GM23338 (cell line): ENCODE measurements around the gene JAG1. TPM values are rescaled to one million over a fixed set of nuclear protein-coding genes. Genes with fewer than 3 reads are reported as not detected.

Experiments
- ATAC-seq: fragments of 200-7000 bp; cut with Tn5 transposase; 3 replicates; pipeline ENCODE4 v1.9.1; 2020
- DNase-seq: peaks from one replicate; pipeline ENCODE4 v3.0.0-alpha.2; 2015; ENCODE audit warnings: low spot score
- H2AFZ ChIP-seq: fragments of 200-600 bp; sonication (generic); 2 replicates; pipeline ENCODE4 v1.8.0; 2016; ENCODE audit warnings: antibody characterized with exemption, mild to moderate bottlenecking, moderate library complexity
- H3F3A ChIP-seq: fragments of 200-600 bp; sonication (generic); replicated peaks from 2 replicates; pipeline ENCODE4 v1.8.0; 2017; ENCODE audit warnings: antibody characterized with exemption, mixed run types, low read depth
- H3K27ac ChIP-seq: fragments of 200-600 bp; sonication (generic); 2 replicates; pipeline ENCODE4 v1.6.1; 2016; ENCODE audit warnings: low read depth
- H3K27me3 ChIP-seq: fragments of 200-600 bp; sonication (generic); 2 replicates; pipeline ENCODE4 v1.8.0; 2016; ENCODE audit warnings: mild to moderate bottlenecking, mixed run types, moderate library complexity; ENCODE audit not compliant: insufficient read depth
- H3K36me3 ChIP-seq: fragments of 200-600 bp; sonication (generic); 2 replicates; pipeline ENCODE4 v1.8.0; 2016; ENCODE audit warnings: mild to moderate bottlenecking; ENCODE audit not compliant: insufficient read depth
- H3K4me1 ChIP-seq: fragments of 200-600 bp; sonication (generic); 2 replicates; pipeline ENCODE4 v1.8.0; 2016; ENCODE audit warnings: mild to moderate bottlenecking, moderate library complexity; ENCODE audit not compliant: insufficient read depth
- H3K4me2 ChIP-seq: fragments of 200-600 bp; sonication (generic); 2 replicates; pipeline ENCODE4 v1.7.1; 2017; ENCODE audit warnings: mixed run types
- H3K4me3 ChIP-seq: fragments of 200-600 bp; sonication (generic); 2 replicates; pipeline ENCODE4 v1.6.1; 2016; ENCODE audit warnings: mixed run types
- H3K79me2 ChIP-seq: fragments of 200-600 bp; sonication (generic); replicated peaks from 2 replicates; pipeline ENCODE4 v1.8.0; 2017; ENCODE audit warnings: mild to moderate bottlenecking; ENCODE audit not compliant: insufficient read depth
- H3K9me2 ChIP-seq: fragments of 200-600 bp; sonication (generic); 2 replicates; pipeline ENCODE4 v1.8.0; 2017; ENCODE audit not compliant: insufficient read depth
- H4K20me1 ChIP-seq: fragments of 200-600 bp; sonication (generic); replicated peaks from 2 replicates; pipeline ENCODE4 v1.8.0; 2017; ENCODE audit warnings: mild to moderate bottlenecking; ENCODE audit not compliant: insufficient read depth
- H3K27ac Mint-ChIP-seq: 2 replicates; pipeline ENCODE4 v1.8.0; 2020; ENCODE audit warnings: inconsistent platforms, mild to moderate bottlenecking, moderate library complexity, mixed read lengths
- H3K27me3 Mint-ChIP-seq: 3 replicates; pipeline ENCODE4 v1.8.0; 2022; ENCODE audit warnings: low read depth, mild to moderate bottlenecking, moderate library complexity, mixed read lengths, inconsistent platforms; ENCODE audit not compliant: insufficient read depth, poor library complexity
- H3K36me3 Mint-ChIP-seq: 3 replicates; pipeline ENCODE4 v1.8.0; 2021; ENCODE audit warnings: low read depth, mild to moderate bottlenecking, inconsistent platforms, moderate library complexity, mixed read lengths
- H3K4me1 Mint-ChIP-seq: 3 replicates; pipeline ENCODE4 v1.8.0; 2020; ENCODE audit warnings: mild to moderate bottlenecking, inconsistent platforms, mixed read lengths
- H3K4me3 Mint-ChIP-seq: 3 replicates; pipeline ENCODE4 v1.8.0; 2021; ENCODE audit warnings: moderate library complexity, mild to moderate bottlenecking, inconsistent platforms, mixed read lengths
- H3K9me3 Mint-ChIP-seq: 3 replicates; pipeline ENCODE4 v1.8.0; 2020; ENCODE audit warnings: moderate library complexity, mild to moderate bottlenecking, inconsistent platforms, mixed read lengths
- CREB1 ChIP-seq: fragments of 250-450 bp; sonication (Bioruptor Pico); IDR thresholded peaks from 2 replicates; pipeline ENCODE4 v1.5.0; 2020; ENCODE audit warnings: low read depth, mild to moderate bottlenecking, moderate library complexity
- EZH2 ChIP-seq: fragments of 200-600 bp; sonication (generic); IDR thresholded peaks from one replicate; pipeline ENCODE4 v1.8.0; 2017; ENCODE audit warnings: antibody characterized with exemption, mild to moderate bottlenecking, low read depth; ENCODE audit not compliant: unreplicated experiment
- EZH2phosphoT487 ChIP-seq: fragments of 200-600 bp; sonication (generic); IDR thresholded peaks from one replicate; pipeline ENCODE4 v1.8.1; 2018; ENCODE audit warnings: antibody characterized with exemption; ENCODE audit not compliant: unreplicated experiment
- JUNB ChIP-seq: IDR thresholded peaks from one replicate; pipeline ENCODE4 v1.6.1; 2016; ENCODE audit warnings: antibody characterized with exemption; ENCODE audit not compliant: unreplicated experiment
- NANOG ChIP-seq: IDR thresholded peaks from 2 replicates; pipeline ENCODE4 v1.6.1; 2016; ENCODE audit warnings: antibody characterized with exemption, borderline replicate concordance
- REST ChIP-seq: IDR thresholded peaks from one replicate; pipeline ENCODE4 v1.6.1; 2018; ENCODE audit warnings: antibody characterized with exemption; ENCODE audit not compliant: unreplicated experiment
- ZNF114 ChIP-seq: fragments of 250-450 bp; sonication (Bioruptor Pico); IDR thresholded peaks from 2 replicates; pipeline ENCODE4 v1.5.0; 2020; ENCODE audit warnings: mild to moderate bottlenecking, moderate library complexity
- ZNF331 ChIP-seq: fragments of 250-450 bp; sonication (Bioruptor Pico); IDR thresholded peaks from 2 replicates; pipeline ENCODE4 v1.5.0; 2020; ENCODE audit warnings: low read depth, mild to moderate bottlenecking, moderate library complexity
- ZNF462 ChIP-seq: fragments of 250-450 bp; sonication (Bioruptor Pico); IDR thresholded peaks from 2 replicates; pipeline ENCODE4 v1.5.0; 2020; ENCODE audit warnings: mild to moderate bottlenecking, moderate library complexity
- polyA plus RNA-seq: library from polyadenylated mRNA; unstranded; fragments of >200 nt; fragmentation: Nextera tagmentation; extraction: Ambion mirVana; gene quantifications from 2 replicates; pipeline ENCODE4 v1.2.1, GENCODE V29; 2016
- total RNA-seq: library from RNA; depleted of rRNA; stranded (reverse); fragments of >200 nt; shearing (Covaris generic); gene quantifications from 2 replicates; pipeline ENCODE4 v1.2.3, GENCODE V29; 2014

Gene JAG1
- total and polyA plus RNA-seq, 2 experiments from 2014 or later: 9.7 to 46.5 TPM

- H3K4me3 Mint-ChIP-seq: no peak overlapping the region
- no peak overlapping the region for H2AFZ ChIP-seq
- no peaks in the 10 kb centered on the region for H3K36me3 Mint-ChIP-seq
- no peaks in the 10 kb centered on the region for H4K20me1 ChIP-seq
- no peaks in the 10 kb centered on the region for H3F3A ChIP-seq
- H3K4me3 ChIP-seq: no peak overlapping the region
- H3K27ac ChIP-seq: no peak overlapping the region
- H3K27me3 Mint-ChIP-seq: no peaks in the 10 kb centered on the region
- no peaks in the 10 kb centered on the region for H3K9me2 ChIP-seq
- ATAC-seq (no peak), DNase-seq (no peak)
- peaks cover 4% of the 10 kb centered on the region; the same call in 2 of the 3 replicates for H3K4me1 Mint-ChIP-seq
- no peaks in the 10 kb centered on the region for H3K4me1 ChIP-seq
- no peaks in the 10 kb centered on the region for H3K27me3 ChIP-seq
- no peak overlapping the region for H3K27ac Mint-ChIP-seq
- H3K79me2 ChIP-seq: no peaks in the 10 kb centered on the region
- no peak overlapping the region for H3K4me2 ChIP-seq
- no peaks in the 10 kb centered on the region for H3K36me3 ChIP-seq
- TF ChIP-seq ZNF462 (CRISPR knock-in tag) (no peak), JUNB (no peak), NANOG (no peak), ZNF331 (no peak), EZH2 (no peak), REST (no peak), ZNF114 (CRISPR knock-in tag) (no peak), CREB1 (CRISPR knock-in tag) (no peak), EZH2phosphoT487 (no peak)
- H3K9me3 Mint-ChIP-seq: no peaks in the 10 kb centered on the region
Measured at GRCh38 chr20:10605547-10606195, 68.1 kb downstream of the JAG1 start.
